K562 (cell line): ENCODE measurements around the gene ARSI. TPM values are rescaled to one million over a fixed set of nuclear protein-coding genes. Genes with fewer than 3 reads are reported as not detected.

Experiments
- ATAC-seq: fragments of 200-7000 bp; cut with Tn5 transposase; 3 replicates; pipeline ENCODE4 v1.9.1; 2020; ENCODE audit warnings: moderate library complexity
- BruUV-seq: library from RNA; stranded (reverse); fragments of 400-500 nt; replicated peaks from 2 replicates; lab custom pipeline; 2021; lab: Mats Ljungman, UMichigan
- CTCF ChIA-PET: fragments of 300-600 bp; formaldehyde crosslinking; extraction: SDS; loops from one replicate; lab custom pipeline; 2021; ENCODE audit warnings: low intra/inter-chr PET ratio; lab: Yijun Ruan, JAX
- POLR2A ChIA-PET: fragments of 300-600, 350-650 bp; sonication (Branson Sonifier 250); formaldehyde crosslinking; extraction: SDS; loops from one replicate; lab custom pipeline; 2021; ENCODE audit warnings: antibody characterized with exemption, inconsistent platforms; lab: Yijun Ruan, JAX
- DNase-seq, 4 experiments: peaks; one replicate each; pipeline versions ENCODE4 v3.0.0 to v3.0.0-alpha.2; 2011 to 2018; ENCODE audit warnings: low spot score in 3 of 4, mixed read lengths in 3 of 4; ENCODE audit errors: extremely low read depth in 1 of 4
- FAIRE-seq: peaks from 2 replicates; lab custom pipeline; 2011; peaks lifted over from hg19 to GRCh38; lab: Jason Lieb, UNC
- H2AFZ ChIP-seq: 2 replicates; pipeline ENCODE4 v1.6.0; 2011; ENCODE audit warnings: low read depth, low read length, control low read depth, inconsistent platforms
- H3K27ac ChIP-seq: fragments of 200-600 bp; 3 replicates; pipeline ENCODE4 v1.8.0; 2011; ENCODE audit warnings: low read depth, mild to moderate bottlenecking, control low read depth, inconsistent platforms, low read length, moderate library complexity, mixed read lengths; ENCODE audit errors: extremely low read depth
- H3K27me3 ChIP-seq, 2 experiments: fragments of 300-600 bp in 1 of 2; 2 replicates in 1 of 2; 3 replicates in 1 of 2; pipeline versions ENCODE4 v1.6.0 to v1.8.0; 2011; ENCODE audit warnings: inconsistent platforms in 2 of 2, low read length in 2 of 2, mild to moderate bottlenecking in 1 of 2, mixed read lengths in 1 of 2, moderate library complexity in 1 of 2; ENCODE audit not compliant: control insufficient read depth in 2 of 2, insufficient read depth in 2 of 2
- H3K36me3 ChIP-seq: fragments of 300-600 bp; 3 replicates; pipeline ENCODE4 v1.8.0; 2011; ENCODE audit warnings: mild to moderate bottlenecking, low read length, inconsistent platforms; ENCODE audit not compliant: control insufficient read depth, insufficient read depth
- H3K4me1 ChIP-seq, 2 experiments: fragments of 200-600 bp in 1 of 2; replicated peaks in 1 of 2; 2 replicates in 1 of 2; 3 replicates in 1 of 2; pipeline versions ENCODE4 v1.5.1 to v1.8.0; 2011; ENCODE audit warnings: inconsistent platforms in 2 of 2, low read length in 2 of 2, mild to moderate bottlenecking in 1 of 2, mixed read lengths in 1 of 2, moderate library complexity in 1 of 2; ENCODE audit not compliant: control insufficient read depth in 2 of 2, insufficient read depth in 2 of 2
- H3K4me2 ChIP-seq: 2 replicates; pipeline ENCODE4 v1.6.1; 2011; ENCODE audit warnings: low read length, control low read depth, inconsistent platforms, mixed read lengths; ENCODE audit not compliant: insufficient read depth
- H3K4me3 ChIP-seq: fragments of 200-600 bp; sonication (generic), shearing (Covaris generic); 2 replicates; pipeline ENCODE4 v1.5.1; 2016; ENCODE audit warnings: control low read depth, inconsistent platforms
- H3K79me2 ChIP-seq: fragments of 200-600 bp; 3 replicates; pipeline ENCODE4 v1.8.0; 2011; ENCODE audit warnings: low read length, inconsistent platforms; ENCODE audit not compliant: control insufficient read depth, insufficient read depth
- H3K9ac ChIP-seq, 2 experiments: 2 replicates each; pipeline versions ENCODE4 v1.6.0 to v1.6.1; 2011; ENCODE audit warnings: low read depth in 2 of 2, low read length in 2 of 2, control low read depth in 1 of 2, inconsistent platforms in 1 of 2, mild to moderate bottlenecking in 1 of 2, mixed read lengths in 1 of 2; ENCODE audit not compliant: insufficient read depth in 1 of 2
- H3K9me1 ChIP-seq: one replicate; pipeline ENCODE4 v1.6.0; 2011; ENCODE audit warnings: inconsistent platforms, mild to moderate bottlenecking, low read length, moderate library complexity; ENCODE audit not compliant: control insufficient read depth, insufficient read depth
- H3K9me3 ChIP-seq: replicated peaks from 2 replicates; pipeline ENCODE4 v1.5.1; 2011; ENCODE audit warnings: low read depth, low read length, inconsistent platforms; ENCODE audit not compliant: control insufficient read depth, insufficient read depth
- H4K20me1 ChIP-seq: replicated peaks from 2 replicates; pipeline ENCODE4 v1.6.1; 2011; ENCODE audit warnings: low read length, inconsistent platforms, mixed read lengths; ENCODE audit not compliant: control insufficient read depth, insufficient read depth
- BACH1 ChIP-seq: fragments of 200-800 bp; sonication (Bioruptor generic); IDR thresholded peaks from 2 replicates; pipeline ENCODE4 v1.6.1; 2016; ENCODE audit warnings: missing genetic modification characterization, missing compliant biosample characterization
- CC2D1A ChIP-seq: fragments of 450-650 bp; IDR thresholded peaks from 2 replicates; pipeline ENCODE4 v1.6.1; 2017; ENCODE audit warnings: mild to moderate bottlenecking
- EHMT2 ChIP-seq: fragments of 450-650 bp; IDR thresholded peaks from 2 replicates; pipeline ENCODE4 v1.6.1; 2018; ENCODE audit warnings: antibody characterized with exemption
- KAT7 ChIP-seq: sonication (generic); formaldehyde crosslinking; IDR thresholded peaks from 2 replicates; pipeline ENCODE4 v1.8.0; 2022; ENCODE audit warnings: missing genetic modification reagents, mild to moderate bottlenecking, borderline replicate concordance
- LEF1 ChIP-seq: fragments of 450-650 bp; IDR thresholded peaks from 2 replicates; pipeline ENCODE4 v1.6.1; 2016; ENCODE audit warnings: mild to moderate bottlenecking
- MCM5 ChIP-seq: fragments of 450-650 bp; IDR thresholded peaks from 2 replicates; pipeline ENCODE4 v1.6.1; 2016; ENCODE audit warnings: low read depth
- NFE2 ChIP-seq: IDR thresholded peaks from 2 replicates; pipeline ENCODE4 v1.6.1; 2014; ENCODE audit warnings: antibody characterized with exemption, low read depth
- RBM39 ChIP-seq: fragments of 200-400 bp; formaldehyde crosslinking; optimal IDR thresholded peaks from 2 replicates; pipeline ENCODE3; 2018; ENCODE audit warnings: low read depth, low read length
- SRSF1 ChIP-seq: fragments of 200-400 bp; formaldehyde crosslinking; IDR thresholded peaks from 2 replicates; pipeline ENCODE4 v1.6.1; 2017; ENCODE audit warnings: mild to moderate bottlenecking, low read depth, low read length, moderate library complexity
- TARDBP ChIP-seq: fragments of 450-650 bp; IDR thresholded peaks from 2 replicates; pipeline ENCODE4 v1.6.1; 2016
- ZC3H8 ChIP-seq: fragments of 450-650 bp; IDR thresholded peaks from 2 replicates; pipeline ENCODE4 v1.6.1; 2017
- ZNF197 ChIP-seq: fragments of 200-800 bp; sonication (Bioruptor generic); IDR thresholded peaks from 2 replicates; pipeline ENCODE4 v1.6.1; 2016; ENCODE audit warnings: low read depth, missing genetic modification characterization, missing compliant biosample characterization
- ZNF217 ChIP-seq: sonication (generic); formaldehyde crosslinking; IDR thresholded peaks from 2 replicates; pipeline ENCODE4 v1.8.0; 2022; ENCODE audit warnings: mild to moderate bottlenecking, missing genetic modification reagents
- ZNF79 ChIP-seq: fragments of 250-450 bp; sonication (Bioruptor Pico); IDR thresholded peaks from 2 replicates; pipeline ENCODE4 v1.4.0; 2020; ENCODE audit warnings: low read depth, mild to moderate bottlenecking, moderate library complexity
- ZSCAN32 ChIP-seq: fragments of 450-650 bp; formaldehyde crosslinking; IDR thresholded peaks from 2 replicates; pipeline ENCODE4 v1.4.0; 2020; ENCODE audit warnings: mild to moderate bottlenecking, moderate library complexity
- WGBS: fragments of 100-300 bp; shearing (Covaris generic); methylation state at CpG from one replicate; pipeline ENCODE4 v1.1.6; 2016; ENCODE audit warnings: low coverage, mixed read lengths; ENCODE audit not compliant: insufficient coverage; ENCODE audit errors: missing lambda C conversion rate; 5-methylcytosine and 5-hydroxymethylcytosine counted together
- in situ Hi-C: fragments of 300-500 bp; cut with MboI; formaldehyde crosslinking; loops from 4 replicates; pipeline ENCODE4 v1.15.0; 2018; ENCODE audit warnings: inconsistent platforms, mixed read lengths
- intact Hi-C: fragments of 100-400 bp; cut with micrococcal nuclease; formaldehyde crosslinking; loops from 2 replicates; pipeline ENCODE4 v1.14.2; 2022
- polyA plus RNA-seq, 8 experiments: library from polyadenylated mRNA; depleted of rRNA in 4 of 8; stranded (reverse) in 5 of 8; unstranded in 3 of 8; fragments of >200 nt; fragmentation: Nextera tagmentation in 2 of 8; fragmentation: Illumina TruSeq in 1 of 8; extraction: Ambion mirVana in 2 of 8; extraction: Trizol in 1 of 8; gene quantifications; 2 replicates each; pipeline versions ENCODE4 v1.2.1 to v1.2.3, GENCODE V29; 2011 to 2014; ENCODE audit warnings: inconsistent platforms in 1 of 8, missing spikeins in 1 of 8
- total RNA-seq, 7 experiments: library from RNA; depleted of rRNA in 6 of 7; stranded (reverse); fragments of >200 nt in 6 of 7; fragmentation: Illumina TruSeq in 2 of 7; extraction: Trizol in 2 of 7; gene quantifications; 2 replicates each; pipeline versions ENCODE4 v1.2.1 to v1.2.3, GENCODE V29; 2011 to 2021; ENCODE audit warnings: low replicate concordance in 1 of 7
- TF ChIP-seq, protein P1 (sequence below): sonication (generic); formaldehyde crosslinking; IDR thresholded peaks from 2 replicates; pipeline ENCODE4 v1.4.0; 2020; ENCODE audit warnings: mild to moderate bottlenecking, missing genetic modification reagents

ARSI gene
- total and polyA plus RNA-seq, 9 of the 15 experiments (the other 6 are each of a cell fraction or from before 2014, with no cell fraction given): 0.04 to 0.07 TPM; not detected in 7

DNA sequence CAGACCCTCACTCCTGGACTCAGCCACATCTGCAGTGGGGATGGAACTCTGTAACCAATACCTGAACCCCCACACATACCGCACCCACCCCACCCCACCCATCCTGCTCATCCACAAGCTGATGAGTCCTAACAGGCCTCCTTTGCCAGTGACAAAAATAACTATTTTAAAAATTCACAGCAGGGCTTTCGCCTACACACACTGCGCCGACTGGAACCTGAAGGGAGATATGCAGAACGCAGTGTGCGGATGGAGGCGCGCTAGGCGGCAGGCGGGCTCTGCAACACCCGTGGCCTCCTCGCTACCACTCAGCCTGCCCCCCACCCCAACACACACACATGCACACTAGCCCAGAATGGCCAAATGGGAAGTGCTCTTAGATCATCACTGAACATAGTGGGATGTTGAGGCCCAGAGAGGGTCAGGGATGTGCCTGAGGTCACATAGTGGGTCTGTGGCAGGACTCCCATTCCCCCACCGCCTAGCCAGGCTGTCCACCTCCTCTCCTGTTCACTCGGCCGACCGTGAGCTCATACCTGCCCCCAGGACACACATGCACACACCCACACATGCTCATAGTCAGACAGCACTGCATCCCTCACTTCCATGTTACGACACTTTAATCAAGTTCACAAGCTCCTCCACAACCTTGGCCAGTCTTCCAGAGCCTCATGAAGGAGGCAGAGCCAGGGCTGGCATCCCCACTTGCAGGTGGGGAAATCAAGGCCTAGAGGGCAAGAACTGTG, 6.8 kb downstream of the ARSI start:
- Histone ChIP-seq H3K27me3 (peaks cover 0 to 21% of the 10 kb centered on the region in 2 experiments; a peak in 2 of 5 replicates), H3K9ac (peak overlapping the region in 1 of 2 experiments; percentile 41; a peak in 1 of 4 replicates), H4K20me1 (no peaks in the 10 kb centered on the region), H3K4me2 (no peak overlapping the region), H3K36me3 (no peaks in the 10 kb centered on the region), H3K4me1 (peaks cover 22 to 38% of the 10 kb centered on the region in 2 experiments; a peak in 4 of 5 replicates), H3K79me2 (no peaks in the 10 kb centered on the region), H3K27ac (no peak overlapping the region), H2AFZ (no peak overlapping the region), H3K9me1 (peaks cover 14% of the 10 kb centered on the region), H3K4me3 (no peak overlapping the region), H3K9me3 (no peaks in the 10 kb centered on the region)
- in situ Hi-C loops: no loop called here
- intact Hi-C loops: no loop called here
- ChIA-PET CTCF (no interaction called here), POLR2A (interaction anchor here (0.6 to 0.9 kb wide), 2 partner anchors 127 to 205 kb away, joined by 3 read pairs; no protein-coding TSS in a partner anchor)
- BruUV-seq: no TSS peak
- WGBS: 69% methylated on average over 17 of the region's 17 CpGs
- ATAC-seq: no peak
- FAIRE-seq: no peak
- DNase-seq: no peak
- TF ChIP-seq NFE2 (no peak), SRSF1 (no peak), MCM5 (no peak), ZNF197 (CRISPR knock-in tag) (no peak), TARDBP (no peak), EHMT2 (no peak), BACH1 (no peak), ZNF79 (no peak), CC2D1A (no peak), LEF1 (no peak), RBM39 (no peak), ZC3H8 (no peak), ZSCAN32 (CRISPR knock-in tag) (no peak), ZNF217 (CRISPR knock-in tag) (no peak), KAT7 (CRISPR knock-in tag) (no peak)
- TF ChIP-seq, protein P1, sequence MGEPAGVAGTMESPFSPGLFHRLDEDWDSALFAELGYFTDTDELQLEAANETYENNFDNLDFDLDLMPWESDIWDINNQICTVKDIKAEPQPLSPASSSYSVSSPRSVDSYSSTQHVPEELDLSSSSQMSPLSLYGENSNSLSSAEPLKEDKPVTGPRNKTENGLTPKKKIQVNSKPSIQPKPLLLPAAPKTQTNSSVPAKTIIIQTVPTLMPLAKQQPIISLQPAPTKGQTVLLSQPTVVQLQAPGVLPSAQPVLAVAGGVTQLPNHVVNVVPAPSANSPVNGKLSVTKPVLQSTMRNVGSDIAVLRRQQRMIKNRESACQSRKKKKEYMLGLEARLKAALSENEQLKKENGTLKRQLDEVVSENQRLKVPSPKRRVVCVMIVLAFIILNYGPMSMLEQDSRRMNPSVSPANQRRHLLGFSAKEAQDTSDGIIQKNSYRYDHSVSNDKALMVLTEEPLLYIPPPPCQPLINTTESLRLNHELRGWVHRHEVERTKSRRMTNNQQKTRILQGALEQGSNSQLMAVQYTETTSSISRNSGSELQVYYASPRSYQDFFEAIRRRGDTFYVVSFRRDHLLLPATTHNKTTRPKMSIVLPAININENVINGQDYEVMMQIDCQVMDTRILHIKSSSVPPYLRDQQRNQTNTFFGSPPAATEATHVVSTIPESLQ (CRISPR knock-in tag): no peak
